Natural killer cell (primary cell): Measurements from ENCODE around the gene STK33. TPM values are rescaled to one million over a fixed set of nuclear protein-coding genes. Genes with fewer than 3 reads are reported as not detected.

Experiments used
- ATAC-seq, 3 donors: fragments of 150-1000 bp in 2 of 3; fragments of 200-7000 bp in 1 of 3; cut with Tn5 transposase; 1 replicate in 1 of 3; 2 replicates in 2 of 3; pipeline ENCODE4 v1.10.0; 2021; ENCODE audit warnings: mild to moderate bottlenecking in 2 of 3, moderate library complexity in 2 of 3
- DNase-seq, 2 donors: peaks; one replicate each; pipeline versions ENCODE4 v3.0.0 to v3.0.0-alpha.2; 2013 to 2021; ENCODE audit warnings: mixed read lengths in 1 of 2
- H3K27ac ChIP-seq: one replicate; pipeline ENCODE4 v1.5.1; 2013; ENCODE audit warnings: mild to moderate bottlenecking, low read length
- H3K27me3 ChIP-seq: one replicate; pipeline ENCODE4 v1.6.1; 2013; ENCODE audit warnings: low read length; ENCODE audit not compliant: control insufficient read depth, insufficient read depth
- H3K36me3 ChIP-seq: one replicate; pipeline ENCODE4 v1.6.1; 2013; ENCODE audit warnings: low read length; ENCODE audit not compliant: control insufficient read depth, insufficient read depth
- H3K4me1 ChIP-seq: one replicate; pipeline ENCODE4 v1.6.1; 2013; ENCODE audit warnings: low read length; ENCODE audit not compliant: control insufficient read depth, insufficient read depth
- H3K4me3 ChIP-seq: one replicate; pipeline ENCODE4 v1.5.1; 2013; ENCODE audit warnings: low read length
- H3K9me3 ChIP-seq: one replicate; pipeline ENCODE4 v1.6.1; 2013; ENCODE audit warnings: low read length; ENCODE audit not compliant: control insufficient read depth, insufficient read depth
- H3K27ac Mint-ChIP-seq, 2 donors: one replicate each; pipeline ENCODE4 v1.8.0; 2022; ENCODE audit warnings: mild to moderate bottlenecking in 2 of 2, mixed read lengths in 2 of 2, moderate library complexity in 1 of 2
- H3K27me3 Mint-ChIP-seq, 2 donors: one replicate each; pipeline ENCODE4 v1.8.0; 2022; ENCODE audit warnings: low read depth in 2 of 2, mixed read lengths in 2 of 2
- H3K36me3 Mint-ChIP-seq: one replicate; pipeline ENCODE4 v1.8.0; 2022; ENCODE audit warnings: mixed read lengths
- H3K4me1 Mint-ChIP-seq, 2 donors: one replicate each; pipeline ENCODE4 v1.8.0; 2022; ENCODE audit warnings: mixed read lengths in 2 of 2
- H3K4me3 Mint-ChIP-seq: one replicate; pipeline ENCODE4 v1.8.0; 2022; ENCODE audit warnings: mild to moderate bottlenecking, moderate library complexity, mixed read lengths
- H3K9me3 Mint-ChIP-seq, 2 donors: one replicate each; pipeline ENCODE4 v1.8.0; 2022; ENCODE audit warnings: mixed read lengths in 2 of 2
- WGBS: methylation state at CpG from one replicate; pipeline ENCODE4 v1.1.7; 2013; ENCODE audit warnings: missing lambda C conversion rate; ENCODE audit not compliant: insufficient coverage; 5-methylcytosine and 5-hydroxymethylcytosine counted together
- intact Hi-C: fragments of 100-400 bp; cut with micrococcal nuclease; formaldehyde crosslinking; loops from one replicate; pipeline ENCODE4 v1.14.2; 2022
- total RNA-seq, 4 donors: library from RNA; stranded (reverse); fragments of 120-200 nt in 1 of 4; gene quantifications; one replicate each; pipeline versions ENCODE4 v1.2.3 to v1.2.4, GENCODE V29; 2013 to 2022
- TF ChIP-seq, protein P1 (sequence below): fragments of 200-600 bp; IDR thresholded peaks from one replicate; pipeline ENCODE4 v1.8.0; 2022; ENCODE audit warnings: antibody characterized with exemption

Gene STK33
- total RNA-seq, 3 donors from 2014 or later (not counting 1 experiment from before 2014, with no cell fraction given) = 0.24 TPM; not detected in 2

DNA sequence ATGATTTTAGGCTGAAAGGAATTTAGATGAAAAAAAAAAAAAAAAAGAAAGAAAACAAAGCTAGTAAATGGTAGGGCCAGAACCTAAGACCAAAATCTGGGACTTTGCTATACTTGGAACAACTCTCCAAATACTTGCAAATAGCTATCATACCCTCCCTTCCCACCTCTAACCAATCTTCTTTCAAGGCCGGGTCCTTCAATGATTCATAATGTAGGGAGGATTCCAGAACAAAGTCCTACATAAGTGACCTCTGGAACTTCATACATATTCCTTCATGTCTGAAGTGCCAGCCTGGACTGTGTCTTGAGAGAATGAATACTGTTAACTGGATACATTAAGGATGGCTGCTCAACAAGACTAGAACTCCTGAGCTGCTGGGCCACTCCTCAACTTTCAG is 9.9 kb downstream of the STK33 start:
- H3K27ac ChIP-seq = no peak overlapping the region
- Mint-ChIP-seq H3K36me3 (no peaks in the 10 kb centered on the region), H3K27me3 (peaks cover 18 to 32% of the 10 kb centered on the region in 2 donors), H3K4me3 (no peak overlapping the region), H3K4me1 (no peaks in the 10 kb centered on the region), H3K27ac (no peak overlapping the region), H3K9me3 (peaks cover 0 to 4% of the 10 kb centered on the region in 2 donors)
- WGBS = no CpG with 5 or more reads among the region's 1 CpG
- H3K36me3 ChIP-seq = no peaks in the 10 kb centered on the region
- no peaks in the 10 kb centered on the region for H3K27me3 ChIP-seq
- TF ChIP-seq, protein P1, sequence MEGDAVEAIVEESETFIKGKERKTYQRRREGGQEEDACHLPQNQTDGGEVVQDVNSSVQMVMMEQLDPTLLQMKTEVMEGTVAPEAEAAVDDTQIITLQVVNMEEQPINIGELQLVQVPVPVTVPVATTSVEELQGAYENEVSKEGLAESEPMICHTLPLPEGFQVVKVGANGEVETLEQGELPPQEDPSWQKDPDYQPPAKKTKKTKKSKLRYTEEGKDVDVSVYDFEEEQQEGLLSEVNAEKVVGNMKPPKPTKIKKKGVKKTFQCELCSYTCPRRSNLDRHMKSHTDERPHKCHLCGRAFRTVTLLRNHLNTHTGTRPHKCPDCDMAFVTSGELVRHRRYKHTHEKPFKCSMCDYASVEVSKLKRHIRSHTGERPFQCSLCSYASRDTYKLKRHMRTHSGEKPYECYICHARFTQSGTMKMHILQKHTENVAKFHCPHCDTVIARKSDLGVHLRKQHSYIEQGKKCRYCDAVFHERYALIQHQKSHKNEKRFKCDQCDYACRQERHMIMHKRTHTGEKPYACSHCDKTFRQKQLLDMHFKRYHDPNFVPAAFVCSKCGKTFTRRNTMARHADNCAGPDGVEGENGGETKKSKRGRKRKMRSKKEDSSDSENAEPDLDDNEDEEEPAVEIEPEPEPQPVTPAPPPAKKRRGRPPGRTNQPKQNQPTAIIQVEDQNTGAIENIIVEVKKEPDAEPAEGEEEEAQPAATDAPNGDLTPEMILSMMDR = no peak
- no peak for ATAC-seq
- DNase-seq = no peak
- intact Hi-C loops = no loop called here
- no peak overlapping the region for H3K4me3 ChIP-seq
- no peaks in the 10 kb centered on the region for H3K9me3 ChIP-seq
- H3K4me1 ChIP-seq = no peaks in the 10 kb centered on the region

DNA sequence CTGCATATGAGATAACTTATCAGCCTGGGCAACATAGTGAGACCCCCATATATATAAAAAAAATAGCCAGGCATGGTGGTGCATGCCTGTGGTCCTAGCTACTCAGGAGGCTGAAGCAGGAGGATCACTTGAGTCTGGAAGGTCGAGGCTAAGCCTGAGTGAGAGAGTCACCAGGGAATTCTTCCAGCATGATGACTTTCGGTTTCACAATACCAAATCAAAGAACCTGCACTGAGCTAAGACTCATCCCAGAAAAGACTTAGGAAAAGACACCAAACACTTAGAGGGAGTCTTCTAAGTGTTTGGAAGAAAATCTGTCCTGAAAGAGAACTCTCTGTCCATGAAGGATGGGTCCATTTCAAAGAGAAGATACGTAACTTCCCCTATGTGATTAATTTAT is 12.7 kb downstream of the STK33 start:
- H3K4me3 ChIP-seq = no peak overlapping the region
- no peaks in the 10 kb centered on the region for H3K9me3 ChIP-seq
- Mint-ChIP-seq H3K4me1 (no peaks in the 10 kb centered on the region), H3K9me3 (peaks cover 0 to 4% of the 10 kb centered on the region in 2 donors), H3K36me3 (no peaks in the 10 kb centered on the region), H3K4me3 (no peak overlapping the region), H3K27ac (no peak overlapping the region), H3K27me3 (peaks cover 14 to 16% of the 10 kb centered on the region in 2 donors)
- 88% methylated on average over 2 of the region's 3 CpGs for WGBS
- ATAC-seq = no peak
- intact Hi-C loops = no loop called here
- H3K27ac ChIP-seq = no peak overlapping the region
- TF ChIP-seq, protein P1 = no peak
- H3K36me3 ChIP-seq = no peaks in the 10 kb centered on the region
- H3K27me3 ChIP-seq = no peaks in the 10 kb centered on the region
- H3K4me1 ChIP-seq = no peaks in the 10 kb centered on the region
- DNase-seq = no peak

DNA sequence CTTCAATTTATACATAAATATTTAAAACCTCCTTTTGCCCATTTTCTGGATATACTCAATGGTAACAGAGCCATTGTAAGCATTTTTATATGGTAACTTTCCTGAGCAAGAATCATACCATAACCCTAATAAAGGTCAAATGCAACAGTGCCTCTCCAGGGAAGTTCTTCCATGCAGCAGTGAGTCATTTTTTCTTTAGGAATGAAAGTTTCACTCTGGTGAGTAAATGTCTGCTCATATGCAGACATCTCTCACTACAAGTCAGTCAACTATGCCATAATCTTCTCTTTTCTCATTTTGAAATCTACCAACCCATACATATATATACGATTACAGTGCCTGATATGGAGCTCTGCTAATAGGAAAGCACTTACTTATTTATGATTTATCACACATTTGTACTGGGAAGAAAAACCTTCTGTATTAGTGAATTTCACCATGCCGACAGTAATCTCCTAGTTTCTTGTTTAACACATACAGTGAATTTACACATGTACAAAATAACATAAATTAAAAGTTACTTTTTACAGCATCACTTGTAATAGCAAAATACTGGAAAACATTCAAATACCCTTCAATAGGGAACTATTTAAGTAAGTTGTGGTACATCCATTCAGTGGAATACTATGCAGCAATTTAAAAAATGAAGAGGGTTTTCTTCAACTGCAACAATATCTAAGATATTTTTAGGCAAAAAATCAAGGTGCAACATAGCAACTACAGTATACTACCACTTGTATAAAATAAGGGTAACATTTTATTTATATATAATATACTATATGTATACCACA is 16.0 kb downstream of the STK33 start:
- no peak for ATAC-seq
- Mint-ChIP-seq H3K9me3 (peaks cover 0 to 4% of the 10 kb centered on the region in 2 donors), H3K4me1 (no peaks in the 10 kb centered on the region), H3K4me3 (no peak overlapping the region), H3K36me3 (no peaks in the 10 kb centered on the region), H3K27me3 (peaks cover 10 to 11% of the 10 kb centered on the region in 2 donors), H3K27ac (no peak overlapping the region)
- no peak overlapping the region for H3K27ac ChIP-seq
- no peak for DNase-seq
- no peak overlapping the region for H3K4me3 ChIP-seq
- TF ChIP-seq, protein P1 = no peak
- no CpG with 5 or more reads among the region's 2 CpGs for WGBS
- intact Hi-C loops = no loop called here
- H3K9me3 ChIP-seq = no peaks in the 10 kb centered on the region
- H3K36me3 ChIP-seq = no peaks in the 10 kb centered on the region
- no peaks in the 10 kb centered on the region for H3K4me1 ChIP-seq
- H3K27me3 ChIP-seq = no peaks in the 10 kb centered on the region
